GM12878 (cell line): ENCODE measurements around the gene TRH. TPM values are rescaled to one million over a fixed set of nuclear protein-coding genes. Genes with fewer than 3 reads are reported as not detected.

Source experiments
- ATAC-seq: fragments of 200-7000 bp; cut with Tn5 transposase; 3 replicates; pipeline ENCODE4 v1.9.1; 2020; ENCODE audit warnings: mild to moderate bottlenecking, moderate library complexity
- BruUV-seq: library from RNA; stranded (reverse); fragments of 400-500 nt; replicated peaks from 2 replicates; lab custom pipeline; 2021; lab: Mats Ljungman, UMichigan
- CTCF ChIA-PET: fragments of 300-600 bp; sonication (Branson Sonifier 250); formaldehyde crosslinking; extraction: SDS; loops from one replicate; lab custom pipeline; 2021; ENCODE audit warnings: inconsistent platforms; lab: Yijun Ruan, JAX
- POLR2A ChIA-PET: fragments of 350-600 bp; formaldehyde crosslinking; extraction: SDS; loops from one replicate; lab custom pipeline; 2021; ENCODE audit warnings: inconsistent platforms; lab: Charles Lee
- RAD21 ChIA-PET: fragments of 300-600 bp; sonication (Branson Sonifier 250); formaldehyde crosslinking; loops from one replicate; lab custom pipeline; 2023; ENCODE audit warnings: antibody characterized with exemption; ENCODE audit not compliant: unreplicated experiment; lab: Charles Lee
- SMC1A ChIA-PET: fragments of 300-600 bp; sonication (Branson Sonifier 250); formaldehyde crosslinking; loops from one replicate; lab custom pipeline; 2023; ENCODE audit not compliant: unreplicated experiment, uncharacterized antibody; lab: Charles Lee
- DNase-seq: peaks from one replicate; pipeline ENCODE4 v3.0.0-alpha.2; 2011; ENCODE audit warnings: low read depth, low spot score
- FAIRE-seq: peaks from 3 replicates; lab custom pipeline; 2011; peaks lifted over from hg19 to GRCh38; lab: Jason Lieb, UNC
- H2AFZ ChIP-seq: 2 replicates; pipeline ENCODE4 v1.6.0; 2011; ENCODE audit warnings: low read depth, low read length, control low read depth; ENCODE audit not compliant: control insufficient read depth
- H3K27ac ChIP-seq: 2 replicates; pipeline ENCODE4 v1.5.1; 2011; ENCODE audit warnings: control low read depth; ENCODE audit not compliant: control insufficient read depth, insufficient read depth
- H3K27me3 ChIP-seq, 2 experiments: replicated peaks in 1 of 2; 2 replicates each; pipeline versions ENCODE4 v1.6.0 to v1.6.1; 2011; ENCODE audit warnings: low read length in 1 of 2; ENCODE audit not compliant: control insufficient read depth in 2 of 2, insufficient read depth in 2 of 2
- H3K36me3 ChIP-seq, 2 experiments: 2 replicates each; pipeline ENCODE4 v1.5.1; 2011; ENCODE audit warnings: low read length in 1 of 2; ENCODE audit not compliant: control insufficient read depth in 2 of 2, insufficient read depth in 2 of 2
- H3K4me1 ChIP-seq: 2 replicates; pipeline ENCODE4 v1.6.1; 2011; ENCODE audit warnings: mild to moderate bottlenecking, low read length, moderate library complexity, mixed read lengths; ENCODE audit not compliant: control insufficient read depth, insufficient read depth
- H3K4me2 ChIP-seq: 2 replicates; pipeline ENCODE4 v1.6.0; 2011; ENCODE audit warnings: control low read depth; ENCODE audit not compliant: control insufficient read depth, insufficient read depth
- H3K4me3 ChIP-seq: fragments of 200-600 bp; sonication (generic); 2 replicates; pipeline ENCODE4 v1.5.1; 2016
- H3K79me2 ChIP-seq: 2 replicates; pipeline ENCODE4 v1.6.0; 2011; ENCODE audit warnings: low read length; ENCODE audit not compliant: control insufficient read depth, insufficient read depth
- H3K9ac ChIP-seq: 2 replicates; pipeline ENCODE4 v1.8.0; 2011; ENCODE audit warnings: low read length, control low read depth, mixed read lengths; ENCODE audit not compliant: control insufficient read depth, insufficient read depth
- H3K9me3 ChIP-seq: replicated peaks from 3 replicates; pipeline ENCODE4 v1.5.1; 2011; ENCODE audit warnings: mild to moderate bottlenecking, low read length; ENCODE audit not compliant: control insufficient read depth, insufficient read depth
- H4K20me1 ChIP-seq: 2 replicates; pipeline ENCODE4 v1.6.0; 2011; ENCODE audit not compliant: control insufficient read depth, insufficient read depth
- ATF7 ChIP-seq: fragments of 450-650 bp; IDR thresholded peaks from 2 replicates; pipeline ENCODE4 v1.6.1; 2016; ENCODE audit warnings: low read depth, mild to moderate bottlenecking
- EED ChIP-seq: sonication (generic); IDR thresholded peaks from 2 replicates; pipeline ENCODE4 v1.6.1; 2016; ENCODE audit warnings: antibody characterized with exemption, low read depth
- EGR1 ChIP-seq, 2 experiments: IDR thresholded peaks; 1 replicate in 1 of 2; 2 replicates in 1 of 2; pipeline ENCODE4 v1.6.1; 2011 to 2012; ENCODE audit warnings: low read depth in 2 of 2, low read length in 2 of 2, borderline replicate concordance in 1 of 2, mild to moderate bottlenecking in 1 of 2, moderate library complexity in 1 of 2
- HSF1 ChIP-seq: fragments of 150-350 bp; IDR thresholded peaks from 2 replicates; pipeline ENCODE4 v1.6.1; 2014; ENCODE audit warnings: mild to moderate bottlenecking, low read depth, low read length
- JUNB ChIP-seq: IDR thresholded peaks from 2 replicates; pipeline ENCODE4 v1.6.1; 2016; ENCODE audit warnings: antibody characterized with exemption, mild to moderate bottlenecking
- KDM1A ChIP-seq: fragments of 200-600 bp; sonication (generic); IDR thresholded peaks from 2 replicates; pipeline ENCODE4 v1.6.1; 2016; ENCODE audit warnings: borderline replicate concordance
- MEF2B ChIP-seq: fragments of 450-650 bp; IDR thresholded peaks from 2 replicates; pipeline ENCODE4 v1.6.1; 2018; ENCODE audit warnings: mild to moderate bottlenecking, moderate library complexity; ENCODE audit not compliant: partially characterized antibody, poor library complexity, severe bottlenecking
- NBN ChIP-seq: fragments of 450-650 bp; IDR thresholded peaks from 2 replicates; pipeline ENCODE4 v1.6.1; 2016
- PAX5 ChIP-seq: IDR thresholded peaks from 2 replicates; pipeline ENCODE4 v1.6.1; 2011; ENCODE audit warnings: low read depth, low read length, borderline replicate concordance
- RAD51 ChIP-seq: fragments of 450-650 bp; IDR thresholded peaks from 2 replicates; pipeline ENCODE4 v1.6.1; 2016; ENCODE audit warnings: moderate library complexity, mild to moderate bottlenecking, inconsistent platforms
- RELB ChIP-seq: fragments of 450-650 bp; IDR thresholded peaks from 2 replicates; pipeline ENCODE4 v1.6.1; 2017; ENCODE audit warnings: low read depth, mild to moderate bottlenecking, moderate library complexity
- ZNF384 ChIP-seq: IDR thresholded peaks from 2 replicates; pipeline ENCODE4 v1.6.1; 2012; ENCODE audit warnings: low read depth, mild to moderate bottlenecking, low read length, improper control_type of control experiment, borderline replicate concordance
- ZNF687 ChIP-seq: fragments of 450-650 bp; IDR thresholded peaks from 2 replicates; pipeline ENCODE4 v1.6.1; 2017; ENCODE audit warnings: mild to moderate bottlenecking, moderate library complexity
- ZSCAN29 ChIP-seq: fragments of 450-650 bp; IDR thresholded peaks from 2 replicates; pipeline ENCODE4 v1.6.1; 2017; ENCODE audit warnings: mild to moderate bottlenecking, moderate library complexity
- WGBS: methylation state at CpG from one replicate; pipeline ENCODE4 v1.1.6; 2016; ENCODE audit warnings: low lambda C conversion rate; ENCODE audit not compliant: insufficient replicate concordance, insufficient coverage; ENCODE audit errors: missing lambda C conversion rate; 5-methylcytosine and 5-hydroxymethylcytosine counted together
- in situ Hi-C: fragments of 300-500 bp; cut with MboI; formaldehyde crosslinking; loops from 9 replicates; pipeline ENCODE4 v1.14.3; 2018; ENCODE audit warnings: mixed read lengths
- intact Hi-C: fragments of 100-400 bp; cut with micrococcal nuclease; formaldehyde crosslinking; loops from one replicate; pipeline ENCODE4 v1.14.2; 2022; ENCODE audit not compliant: unreplicated experiment
- polyA plus RNA-seq, 11 experiments: library from polyadenylated mRNA; depleted of rRNA in 4 of 11; unstranded in 6 of 11; stranded (reverse) in 5 of 11; fragments of >200 nt; fragmentation: Nextera tagmentation in 4 of 11; fragmentation: Illumina TruSeq in 1 of 11; extraction: Ambion mirVana in 4 of 11; extraction: Trizol in 1 of 11; gene quantifications; 1 replicate in 1 of 11; 2 replicates in 10 of 11; pipeline versions ENCODE4 v1.2.1 to v1.2.3, GENCODE V29; 2011 to 2016; ENCODE audit warnings: inconsistent platforms in 2 of 11, missing spikeins in 2 of 11, low read depth in 1 of 11
- total RNA-seq, 4 experiments: library from RNA; depleted of rRNA in 3 of 4; stranded (reverse); fragments of >200 nt in 3 of 4; fragmentation: Illumina TruSeq in 1 of 4; extraction: Trizol in 1 of 4; gene quantifications; 2 replicates each; pipeline versions ENCODE4 v1.2.1 to v1.2.3, GENCODE V29; 2013 to 2021
- TF ChIP-seq, protein P1 (sequence below): IDR thresholded peaks from 2 replicates; pipeline ENCODE4 v1.6.1; 2011; ENCODE audit warnings: borderline replicate concordance, low read depth, mild to moderate bottlenecking, moderate library complexity, low read length; ENCODE audit not compliant: insufficient read depth, poor library complexity, severe bottlenecking

Gene TRH
- total and polyA plus RNA-seq, 10 of the 15 experiments (the other 5 are each of a cell fraction or from before 2014, with no cell fraction given) = not detected

DNA sequence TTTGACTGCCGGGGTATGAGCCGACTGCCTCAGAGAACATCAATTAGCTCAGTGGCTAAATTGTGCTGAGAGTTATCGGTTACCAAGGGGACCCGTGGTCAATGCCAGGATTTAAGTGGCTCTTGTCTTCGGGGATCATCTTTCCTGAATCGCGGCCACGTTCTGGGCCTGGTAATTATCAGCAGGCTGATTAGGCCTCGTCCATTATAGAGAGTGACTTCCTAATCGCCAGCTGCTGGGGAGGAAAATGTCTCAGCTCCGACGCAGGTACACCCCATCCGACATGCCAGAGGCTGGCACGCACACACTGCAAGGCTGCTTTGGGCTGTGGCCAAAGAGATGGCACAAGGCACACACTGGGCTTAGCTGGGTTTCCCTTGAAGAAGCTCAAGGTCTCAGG, 10.6 kb downstream of the TRH start:
- ATAC-seq (no peak), FAIRE-seq (no peak), DNase-seq (no peak)
- 72% methylated on average over 14 of the region's 14 CpGs for WGBS
- Histone ChIP-seq H3K4me2 (no peak overlapping the region), H3K4me1 (no peaks in the 10 kb centered on the region), H3K4me3 (no peak overlapping the region), H3K36me3 (no peaks in the 10 kb centered on the region), H3K27me3 (no peaks in the 10 kb centered on the region; a peak in 1 of 4 replicates), H2AFZ (no peak overlapping the region), H3K79me2 (no peaks in the 10 kb centered on the region), H4K20me1 (no peaks in the 10 kb centered on the region), H3K9ac (no peak overlapping the region), H3K9me3 (no peaks in the 10 kb centered on the region), H3K27ac (no peak overlapping the region)
- ChIA-PET CTCF (no interaction called here), POLR2A (no interaction called here), SMC1A (interaction anchor here (1.0 to 1.5 kb wide), 3 partner anchors 15 to 336 kb away, joined by 3 read pairs; no protein-coding TSS in a partner anchor), RAD21 (no interaction called here)
- no TSS peak for BruUV-seq
- in situ Hi-C loops (no loop called here), intact Hi-C loops (no loop called here)
- TF ChIP-seq ZSCAN29 (no peak), RAD51 (no peak), EED (no peak), ZNF687 (no peak), ZNF384 (no peak), RELB (no peak), PAX5 (no peak), HSF1 (no peak), ATF7 (no peak), JUNB (no peak), EGR1 (IDR thresholded peaks at IDR 0.05; ENCODE audit: borderline replicate concordance in 1 of 2, low read depth in 2 of 2, low read length in 2 of 2) (no peak), MEF2B (no peak), KDM1A (no peak), NBN (no peak)
- TF ChIP-seq, protein P1, sequence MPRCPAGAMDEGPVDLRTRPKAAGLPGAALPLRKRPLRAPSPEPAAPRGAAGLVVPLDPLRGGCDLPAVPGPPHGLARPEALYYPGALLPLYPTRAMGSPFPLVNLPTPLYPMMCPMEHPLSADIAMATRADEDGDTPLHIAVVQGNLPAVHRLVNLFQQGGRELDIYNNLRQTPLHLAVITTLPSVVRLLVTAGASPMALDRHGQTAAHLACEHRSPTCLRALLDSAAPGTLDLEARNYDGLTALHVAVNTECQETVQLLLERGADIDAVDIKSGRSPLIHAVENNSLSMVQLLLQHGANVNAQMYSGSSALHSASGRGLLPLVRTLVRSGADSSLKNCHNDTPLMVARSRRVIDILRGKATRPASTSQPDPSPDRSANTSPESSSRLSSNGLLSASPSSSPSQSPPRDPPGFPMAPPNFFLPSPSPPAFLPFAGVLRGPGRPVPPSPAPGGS = no peak
